ENCODE results near the gene GLIPR1L1.

GRCh38 chr12:75288860-75289259 is 45.6 kb upstream of the GLIPR1L1 start:
- TF ChIP-seq CTCF (IDR thresholded peaks at IDR 0.05) (no peak), POLR2A (IDR thresholded peaks at IDR 0.05) (no peak)
